ENCODE results near the gene CFI. TPM values are rescaled to one million over a fixed set of nuclear protein-coding genes. Genes with fewer than 3 reads are reported as not detected.

Gene CFI
- total RNA-seq, 2 experiments from 2014 or later = not detected

DNA sequence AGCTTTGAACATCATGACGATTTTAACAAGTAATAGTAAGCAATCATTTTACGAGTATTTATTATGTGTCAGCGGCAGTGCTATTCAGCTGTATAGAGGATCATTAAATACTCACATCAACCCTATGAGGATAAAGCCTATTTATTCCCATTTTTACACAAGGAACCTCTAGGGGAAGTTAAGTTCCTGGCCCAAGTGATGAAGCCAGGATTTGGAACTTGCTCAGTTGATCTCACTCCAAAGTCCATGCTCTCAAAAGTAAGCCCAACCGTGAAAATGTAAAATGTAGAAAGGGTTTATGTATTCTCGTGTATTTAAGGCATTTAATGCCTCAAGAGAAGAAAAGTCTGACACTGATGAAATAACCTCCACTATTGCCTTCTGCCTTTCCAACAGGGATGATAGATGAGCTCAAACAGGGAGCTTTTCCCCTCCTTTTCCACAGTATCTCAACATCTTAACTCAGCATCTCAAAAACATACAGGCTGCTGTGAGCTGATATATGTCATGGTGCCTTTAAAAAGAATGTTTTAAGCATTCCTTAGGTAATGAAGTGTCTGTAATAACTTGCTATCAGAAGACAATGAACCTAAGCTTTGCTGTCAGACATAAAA, 36.9 kb downstream of the CFI start:
- ChIA-PET POLR2A (no interaction called here), CTCF (ENCODE audit: unreplicated experiment) (no interaction called here)
- no peaks in the 10 kb centered on the region for H3K9me3 ChIP-seq (ENCODE audit: low read length)
- no peaks in the 10 kb centered on the region for H4K20me1 ChIP-seq (ENCODE audit: insufficient read depth, low read length)
- no peaks in the 10 kb centered on the region for H3K79me2 ChIP-seq (ENCODE audit: insufficient read depth, low read depth, low read length)
- DNase-seq (ENCODE audit: low spot score) = no peak
- BruUV-seq (replicated peaks) = no TSS peak
- no peaks in the 10 kb centered on the region for H3K4me1 ChIP-seq (ENCODE audit: insufficient read depth, low read length, poor library complexity, severe bottlenecking)
- H3K4me2 ChIP-seq (ENCODE audit: low read length) = no peak overlapping the region
- TF ChIP-seq EZH2phosphoT487 (IDR thresholded peaks at IDR 0.05; ENCODE audit: borderline replicate concordance, low read depth, low read length) = no peak
- TF ChIP-seq, protein P1, sequence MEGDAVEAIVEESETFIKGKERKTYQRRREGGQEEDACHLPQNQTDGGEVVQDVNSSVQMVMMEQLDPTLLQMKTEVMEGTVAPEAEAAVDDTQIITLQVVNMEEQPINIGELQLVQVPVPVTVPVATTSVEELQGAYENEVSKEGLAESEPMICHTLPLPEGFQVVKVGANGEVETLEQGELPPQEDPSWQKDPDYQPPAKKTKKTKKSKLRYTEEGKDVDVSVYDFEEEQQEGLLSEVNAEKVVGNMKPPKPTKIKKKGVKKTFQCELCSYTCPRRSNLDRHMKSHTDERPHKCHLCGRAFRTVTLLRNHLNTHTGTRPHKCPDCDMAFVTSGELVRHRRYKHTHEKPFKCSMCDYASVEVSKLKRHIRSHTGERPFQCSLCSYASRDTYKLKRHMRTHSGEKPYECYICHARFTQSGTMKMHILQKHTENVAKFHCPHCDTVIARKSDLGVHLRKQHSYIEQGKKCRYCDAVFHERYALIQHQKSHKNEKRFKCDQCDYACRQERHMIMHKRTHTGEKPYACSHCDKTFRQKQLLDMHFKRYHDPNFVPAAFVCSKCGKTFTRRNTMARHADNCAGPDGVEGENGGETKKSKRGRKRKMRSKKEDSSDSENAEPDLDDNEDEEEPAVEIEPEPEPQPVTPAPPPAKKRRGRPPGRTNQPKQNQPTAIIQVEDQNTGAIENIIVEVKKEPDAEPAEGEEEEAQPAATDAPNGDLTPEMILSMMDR (conservative IDR thresholded peaks at IDR 0.05; ENCODE audit: low read length) = no peak
- no peak overlapping the region for H2AFZ ChIP-seq (ENCODE audit: low read length)
- H3K4me3 ChIP-seq (ENCODE audit: low read depth, low read length, poor library complexity, severe bottlenecking) = no peak overlapping the region
- intact Hi-C loops (cut with micrococcal nuclease; ENCODE audit: unreplicated experiment) = no loop called here
- no peak overlapping the region for H3K27ac ChIP-seq (ENCODE audit: low read depth, low read length, poor library complexity, severe bottlenecking)
- H3K36me3 ChIP-seq (ENCODE audit: insufficient read depth, low read length) = no peaks in the 10 kb centered on the region
- no peaks in the 10 kb centered on the region for H3K9me2 ChIP-seq (ENCODE audit: insufficient read depth, low read length)

DNA sequence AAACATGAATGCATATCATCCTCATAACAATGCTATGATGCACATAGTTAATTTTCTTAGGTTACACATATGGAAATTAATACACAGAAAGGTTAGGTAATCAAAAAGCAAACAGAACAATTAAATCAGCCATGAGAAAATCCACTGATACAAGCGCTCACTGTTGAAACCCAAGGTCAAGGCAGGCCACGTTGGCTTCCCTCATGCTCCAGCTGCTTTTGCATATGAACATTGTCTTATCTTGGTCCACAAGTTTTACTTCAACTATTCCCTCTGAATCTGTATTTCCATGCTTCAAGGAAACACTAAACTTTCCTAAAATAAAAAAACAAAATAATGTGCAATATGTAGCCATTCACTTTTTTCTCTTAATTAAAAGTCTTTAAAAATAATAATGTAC, 37.4 kb downstream of the CFI start:
- Histone ChIP-seq H3K4me3 (ENCODE audit: low read depth, low read length, poor library complexity, severe bottlenecking) (no peak overlapping the region), H3K79me2 (ENCODE audit: insufficient read depth, low read depth, low read length) (no peaks in the 10 kb centered on the region), H4K20me1 (ENCODE audit: insufficient read depth, low read length) (no peaks in the 10 kb centered on the region), H3K36me3 (ENCODE audit: insufficient read depth, low read length) (no peaks in the 10 kb centered on the region), H3K4me1 (ENCODE audit: insufficient read depth, low read length, poor library complexity, severe bottlenecking) (no peaks in the 10 kb centered on the region), H2AFZ (ENCODE audit: low read length) (no peak overlapping the region), H3K4me2 (ENCODE audit: low read length) (no peak overlapping the region), H3K9me2 (ENCODE audit: insufficient read depth, low read length) (no peaks in the 10 kb centered on the region), H3K27ac (ENCODE audit: low read depth, low read length, poor library complexity, severe bottlenecking) (no peak overlapping the region), H3K9me3 (ENCODE audit: low read length) (no peaks in the 10 kb centered on the region)
- TF ChIP-seq EZH2phosphoT487 (IDR thresholded peaks at IDR 0.05; ENCODE audit: borderline replicate concordance, low read depth, low read length) = no peak
- TF ChIP-seq, protein P1 (conservative IDR thresholded peaks at IDR 0.05; ENCODE audit: low read length) = no peak
- intact Hi-C loops (cut with micrococcal nuclease; ENCODE audit: unreplicated experiment) = no loop called here
- CTCF ChIA-PET (ENCODE audit: unreplicated experiment) = no interaction called here
- POLR2A ChIA-PET = interaction anchor here (0.6 to 0.8 kb wide), 2 partner anchors 17 to 19 kb away, joined by 3 to 4 read pairs; no protein-coding TSS in a partner anchor
- no TSS peak for BruUV-seq (replicated peaks)
- DNase-seq (ENCODE audit: low spot score) = no peak

DNA sequence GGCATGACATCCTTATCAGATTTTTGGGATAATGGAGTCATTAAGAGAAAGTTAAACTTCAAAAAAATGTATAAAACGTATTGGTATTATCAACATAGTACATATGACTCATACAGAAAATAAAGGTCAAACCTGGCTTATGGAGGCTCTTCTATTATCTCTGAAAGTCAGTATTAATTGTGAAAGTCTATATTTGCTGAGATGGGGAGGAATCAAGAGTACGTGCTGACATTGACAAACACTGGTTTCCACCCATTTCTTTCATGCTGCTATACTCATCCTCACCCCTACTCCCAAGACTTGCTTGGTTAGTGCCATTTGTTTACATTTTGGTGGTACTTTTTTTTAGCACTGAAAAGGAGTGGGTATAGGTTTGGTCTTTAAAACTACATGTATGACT, 41.1 kb downstream of the CFI start:
- no peaks in the 10 kb centered on the region for H3K9me2 ChIP-seq (ENCODE audit: insufficient read depth, low read length)
- no peak overlapping the region for H2AFZ ChIP-seq (ENCODE audit: low read length)
- H3K4me2 ChIP-seq (ENCODE audit: low read length) = no peak overlapping the region
- H3K27ac ChIP-seq (ENCODE audit: low read depth, low read length, poor library complexity, severe bottlenecking) = no peak overlapping the region
- no TSS peak for BruUV-seq (replicated peaks)
- no peak for DNase-seq (ENCODE audit: low spot score)
- no peak overlapping the region for H3K4me3 ChIP-seq (ENCODE audit: low read depth, low read length, poor library complexity, severe bottlenecking)
- intact Hi-C loops (cut with micrococcal nuclease; ENCODE audit: unreplicated experiment) = no loop called here
- H3K36me3 ChIP-seq (ENCODE audit: insufficient read depth, low read length) = no peaks in the 10 kb centered on the region
- TF ChIP-seq, protein P1 (conservative IDR thresholded peaks at IDR 0.05; ENCODE audit: low read length) = no peak
- TF ChIP-seq EZH2phosphoT487 (IDR thresholded peaks at IDR 0.05; ENCODE audit: borderline replicate concordance, low read depth, low read length) = no peak
- H4K20me1 ChIP-seq (ENCODE audit: insufficient read depth, low read length) = no peaks in the 10 kb centered on the region
- POLR2A ChIA-PET = no interaction called here
- H3K9me3 ChIP-seq (ENCODE audit: low read length) = no peaks in the 10 kb centered on the region
- no peaks in the 10 kb centered on the region for H3K79me2 ChIP-seq (ENCODE audit: insufficient read depth, low read depth, low read length)
- CTCF ChIA-PET (ENCODE audit: unreplicated experiment) = no interaction called here
- no peaks in the 10 kb centered on the region for H3K4me1 ChIP-seq (ENCODE audit: insufficient read depth, low read length, poor library complexity, severe bottlenecking)
